Measurements from ENCODE around the gene GPR32. TPM values are rescaled to one million over a fixed set of nuclear protein-coding genes. Genes with fewer than 3 reads are reported as not detected.

The GPR32 gene
- polyA plus RNA-seq, 1 donor from 2014 or later = not detected

DNA sequence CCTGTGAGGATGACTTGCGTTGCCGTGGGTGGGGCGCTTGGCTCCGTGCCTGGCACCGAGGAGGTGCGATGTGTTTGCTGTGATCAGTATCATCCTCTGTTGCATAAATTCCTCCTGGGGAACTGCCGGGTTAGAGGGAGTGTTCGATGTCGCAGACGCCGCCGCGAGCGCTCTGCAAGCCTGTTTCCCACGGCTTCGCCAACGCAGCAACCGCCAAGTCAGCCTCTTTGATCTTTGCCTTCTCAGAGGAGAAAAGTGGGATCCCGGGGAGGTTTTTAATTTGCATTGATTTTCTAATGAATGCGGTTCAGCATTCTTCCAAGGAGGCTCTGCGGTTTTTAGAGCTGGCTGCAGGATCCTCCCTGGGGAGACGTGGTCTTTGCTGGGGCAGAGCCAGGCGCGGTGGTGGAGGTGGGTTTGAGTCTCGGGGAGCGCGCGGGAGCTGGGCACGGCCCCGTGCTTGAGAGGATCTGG is 7.6 kb downstream of the GPR32 start:
- Histone ChIP-seq H3K4me2 (ENCODE audit: low read length) (peak overlapping the region; percentile 65), H3K9ac (ENCODE audit: low read length) (peak overlapping the region; percentile 14), H3K27ac (ENCODE audit: low read length) (no peak overlapping the region), H3K4me3 (ENCODE audit: low read length) (peak overlapping the region; percentile 61), H4K20me1 (ENCODE audit: insufficient read depth) (no peaks in the 10 kb centered on the region), H3K79me2 (replicated peaks; ENCODE audit: insufficient read depth, low read length) (no peaks in the 10 kb centered on the region), H3K27me3 (ENCODE audit: insufficient read depth, low read depth, low read length) (peaks cover 26% of the 10 kb centered on the region), H3K9me2 (ENCODE audit: insufficient read depth, low read length) (no peaks in the 10 kb centered on the region), H3F3A (ENCODE audit: insufficient read depth, low read length, poor library complexity, severe bottlenecking) (no peaks in the 10 kb centered on the region), H3K36me3 (ENCODE audit: insufficient read depth, low read length) (no peaks in the 10 kb centered on the region), H2AFZ (ENCODE audit: low read depth, low read length) (peak overlapping the region; percentile 5), H3K9me3 (ENCODE audit: low read length) (no peaks in the 10 kb centered on the region)
- TF ChIP-seq RAD21 (conservative IDR thresholded peaks at IDR 0.05) (peak; percentile 2), EP300 (conservative IDR thresholded peaks at IDR 0.05; ENCODE audit: poor library complexity, severe bottlenecking) (no peak), EZH2 (IDR thresholded peaks at IDR 0.05; ENCODE audit: borderline replicate concordance, insufficient read depth, low read length, poor library complexity, severe bottlenecking) (no peak), SMC3 (conservative IDR thresholded peaks at IDR 0.05; ENCODE audit: poor library complexity) (peak; percentile 44), MXI1 (conservative IDR thresholded peaks at IDR 0.05; ENCODE audit: poor library complexity, severe bottlenecking) (no peak)
- TF ChIP-seq, protein P1, sequence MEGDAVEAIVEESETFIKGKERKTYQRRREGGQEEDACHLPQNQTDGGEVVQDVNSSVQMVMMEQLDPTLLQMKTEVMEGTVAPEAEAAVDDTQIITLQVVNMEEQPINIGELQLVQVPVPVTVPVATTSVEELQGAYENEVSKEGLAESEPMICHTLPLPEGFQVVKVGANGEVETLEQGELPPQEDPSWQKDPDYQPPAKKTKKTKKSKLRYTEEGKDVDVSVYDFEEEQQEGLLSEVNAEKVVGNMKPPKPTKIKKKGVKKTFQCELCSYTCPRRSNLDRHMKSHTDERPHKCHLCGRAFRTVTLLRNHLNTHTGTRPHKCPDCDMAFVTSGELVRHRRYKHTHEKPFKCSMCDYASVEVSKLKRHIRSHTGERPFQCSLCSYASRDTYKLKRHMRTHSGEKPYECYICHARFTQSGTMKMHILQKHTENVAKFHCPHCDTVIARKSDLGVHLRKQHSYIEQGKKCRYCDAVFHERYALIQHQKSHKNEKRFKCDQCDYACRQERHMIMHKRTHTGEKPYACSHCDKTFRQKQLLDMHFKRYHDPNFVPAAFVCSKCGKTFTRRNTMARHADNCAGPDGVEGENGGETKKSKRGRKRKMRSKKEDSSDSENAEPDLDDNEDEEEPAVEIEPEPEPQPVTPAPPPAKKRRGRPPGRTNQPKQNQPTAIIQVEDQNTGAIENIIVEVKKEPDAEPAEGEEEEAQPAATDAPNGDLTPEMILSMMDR (IDR thresholded peaks at IDR 0.05; ENCODE audit: poor library complexity, severe bottlenecking) = no peak

GRCh38 chr19:50778906-50779430 is 8.7 kb downstream of the GPR32 start:
- no peaks in the 10 kb centered on the region for H4K20me1 ChIP-seq (ENCODE audit: insufficient read depth)
- no peak overlapping the region for H2AFZ ChIP-seq (ENCODE audit: low read depth, low read length)
- H3K4me2 ChIP-seq (ENCODE audit: low read length) = no peak overlapping the region
- H3K4me3 ChIP-seq (ENCODE audit: low read length) = no peak overlapping the region
- H3K79me2 ChIP-seq (replicated peaks; ENCODE audit: insufficient read depth, low read length) = no peaks in the 10 kb centered on the region
- H3K27me3 ChIP-seq (ENCODE audit: insufficient read depth, low read depth, low read length) = peaks cover 26% of the 10 kb centered on the region
- H3K27ac ChIP-seq (ENCODE audit: low read length) = peak overlapping the region; percentile 2
- H3K9me2 ChIP-seq (ENCODE audit: insufficient read depth, low read length) = no peaks in the 10 kb centered on the region
- no peak overlapping the region for H3K9ac ChIP-seq (ENCODE audit: low read length)
- no peaks in the 10 kb centered on the region for H3K9me3 ChIP-seq (ENCODE audit: low read length)
- no peaks in the 10 kb centered on the region for H3F3A ChIP-seq (ENCODE audit: insufficient read depth, low read length, poor library complexity, severe bottlenecking)
- H3K36me3 ChIP-seq (ENCODE audit: insufficient read depth, low read length) = no peaks in the 10 kb centered on the region
- TF ChIP-seq SMC3 (conservative IDR thresholded peaks at IDR 0.05; ENCODE audit: poor library complexity) (no peak), RAD21 (conservative IDR thresholded peaks at IDR 0.05) (no peak), EZH2 (IDR thresholded peaks at IDR 0.05; ENCODE audit: borderline replicate concordance, insufficient read depth, low read length, poor library complexity, severe bottlenecking) (no peak), TAF1 (IDR thresholded peaks at IDR 0.05; ENCODE audit: low read depth) (no peak), POLR2AphosphoS5 (IDR thresholded peaks at IDR 0.05) (no peak), EP300 (conservative IDR thresholded peaks at IDR 0.05; ENCODE audit: poor library complexity, severe bottlenecking) (no peak), MXI1 (conservative IDR thresholded peaks at IDR 0.05; ENCODE audit: poor library complexity, severe bottlenecking) (no peak)
- TF ChIP-seq, protein P2, sequence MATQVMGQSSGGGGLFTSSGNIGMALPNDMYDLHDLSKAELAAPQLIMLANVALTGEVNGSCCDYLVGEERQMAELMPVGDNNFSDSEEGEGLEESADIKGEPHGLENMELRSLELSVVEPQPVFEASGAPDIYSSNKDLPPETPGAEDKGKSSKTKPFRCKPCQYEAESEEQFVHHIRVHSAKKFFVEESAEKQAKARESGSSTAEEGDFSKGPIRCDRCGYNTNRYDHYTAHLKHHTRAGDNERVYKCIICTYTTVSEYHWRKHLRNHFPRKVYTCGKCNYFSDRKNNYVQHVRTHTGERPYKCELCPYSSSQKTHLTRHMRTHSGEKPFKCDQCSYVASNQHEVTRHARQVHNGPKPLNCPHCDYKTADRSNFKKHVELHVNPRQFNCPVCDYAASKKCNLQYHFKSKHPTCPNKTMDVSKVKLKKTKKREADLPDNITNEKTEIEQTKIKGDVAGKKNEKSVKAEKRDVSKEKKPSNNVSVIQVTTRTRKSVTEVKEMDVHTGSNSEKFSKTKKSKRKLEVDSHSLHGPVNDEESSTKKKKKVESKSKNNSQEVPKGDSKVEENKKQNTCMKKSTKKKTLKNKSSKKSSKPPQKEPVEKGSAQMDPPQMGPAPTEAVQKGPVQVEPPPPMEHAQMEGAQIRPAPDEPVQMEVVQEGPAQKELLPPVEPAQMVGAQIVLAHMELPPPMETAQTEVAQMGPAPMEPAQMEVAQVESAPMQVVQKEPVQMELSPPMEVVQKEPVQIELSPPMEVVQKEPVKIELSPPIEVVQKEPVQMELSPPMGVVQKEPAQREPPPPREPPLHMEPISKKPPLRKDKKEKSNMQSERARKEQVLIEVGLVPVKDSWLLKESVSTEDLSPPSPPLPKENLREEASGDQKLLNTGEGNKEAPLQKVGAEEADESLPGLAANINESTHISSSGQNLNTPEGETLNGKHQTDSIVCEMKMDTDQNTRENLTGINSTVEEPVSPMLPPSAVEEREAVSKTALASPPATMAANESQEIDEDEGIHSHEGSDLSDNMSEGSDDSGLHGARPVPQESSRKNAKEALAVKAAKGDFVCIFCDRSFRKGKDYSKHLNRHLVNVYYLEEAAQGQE (IDR thresholded peaks at IDR 0.05; ENCODE audit: borderline replicate concordance) = no peak
- TF ChIP-seq, protein P1 (IDR thresholded peaks at IDR 0.05; ENCODE audit: poor library complexity, severe bottlenecking) = no peak

Measured in neural cell (in vitro differentiated cells).